Activated T-helper 9 cell treated with anti-CD3 and anti-CD28 coated beads, Interleukin-2, amount 50 U/mL, for 16 hours (primary cell): ENCODE data around the gene TMEM253.

ENCODE experiments used
- DNase-seq: peaks from one replicate; pipeline ENCODE4 v3.0.0-alpha.2; 2020; ENCODE audit warnings: low read depth

TMEM253 gene

DNA sequence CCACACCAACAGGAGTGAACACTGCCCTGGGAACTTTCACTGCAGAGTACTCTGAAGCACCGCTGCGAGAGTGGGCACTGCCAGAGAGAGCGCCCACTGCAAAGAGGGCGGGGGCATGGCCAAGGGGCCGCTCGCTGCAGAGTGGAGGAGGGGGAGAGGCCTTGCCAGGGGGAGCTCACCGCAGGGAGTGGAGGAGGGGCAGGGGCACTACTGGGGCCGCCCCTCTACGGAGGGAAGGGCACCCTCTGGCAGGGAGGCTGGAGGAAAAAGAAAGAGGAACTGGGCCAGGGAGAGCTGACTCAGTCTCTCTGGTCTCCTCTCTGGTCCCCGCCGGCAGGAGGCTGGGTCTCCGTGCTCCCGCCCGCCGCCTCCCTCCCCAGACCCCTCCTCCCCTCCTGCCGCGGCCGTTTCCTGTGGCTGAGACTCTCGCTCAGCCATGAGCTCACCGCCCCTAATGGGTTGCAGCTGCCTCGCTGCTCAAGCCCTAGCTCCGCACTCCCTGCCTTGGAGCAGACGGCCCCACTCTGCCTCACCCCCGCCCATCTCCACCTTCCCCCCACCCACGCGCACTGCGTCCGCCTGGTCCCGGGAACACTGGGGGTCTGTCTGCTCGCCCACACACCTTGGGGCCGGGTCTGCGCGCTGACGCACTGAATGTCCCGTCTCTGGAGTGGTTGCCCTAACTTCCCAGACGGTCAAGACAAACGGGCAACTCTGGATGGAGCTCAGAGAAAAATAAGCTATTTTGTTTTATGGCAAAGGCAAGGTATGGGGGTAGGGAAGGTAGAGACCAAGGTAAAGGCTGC, 29.4 kb upstream of the TMEM253 start:
- no peak for DNase-seq

DNA sequence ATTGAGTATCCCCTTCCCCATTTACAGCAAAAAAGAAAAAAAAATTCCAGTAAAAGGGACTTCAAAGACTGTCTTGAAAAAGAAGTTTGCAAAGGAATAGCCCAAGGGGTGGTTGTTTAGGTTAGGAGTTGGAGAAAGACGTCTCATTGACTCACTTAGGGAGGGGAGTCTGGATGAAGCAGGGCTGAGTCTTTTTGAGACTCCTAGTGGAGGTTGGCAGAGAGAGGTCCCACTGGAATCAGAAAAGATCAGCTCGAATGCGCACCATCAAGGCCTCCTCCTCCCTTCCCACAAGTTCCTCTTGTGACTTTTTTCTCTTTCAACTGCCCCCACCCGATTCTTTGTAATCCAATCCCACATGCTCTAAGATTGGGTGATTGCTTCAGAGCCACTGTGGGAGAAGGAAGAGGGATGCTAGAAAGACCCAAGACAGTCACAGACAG, 28.8 kb upstream of the TMEM253 start:
- no peak for DNase-seq

DNA sequence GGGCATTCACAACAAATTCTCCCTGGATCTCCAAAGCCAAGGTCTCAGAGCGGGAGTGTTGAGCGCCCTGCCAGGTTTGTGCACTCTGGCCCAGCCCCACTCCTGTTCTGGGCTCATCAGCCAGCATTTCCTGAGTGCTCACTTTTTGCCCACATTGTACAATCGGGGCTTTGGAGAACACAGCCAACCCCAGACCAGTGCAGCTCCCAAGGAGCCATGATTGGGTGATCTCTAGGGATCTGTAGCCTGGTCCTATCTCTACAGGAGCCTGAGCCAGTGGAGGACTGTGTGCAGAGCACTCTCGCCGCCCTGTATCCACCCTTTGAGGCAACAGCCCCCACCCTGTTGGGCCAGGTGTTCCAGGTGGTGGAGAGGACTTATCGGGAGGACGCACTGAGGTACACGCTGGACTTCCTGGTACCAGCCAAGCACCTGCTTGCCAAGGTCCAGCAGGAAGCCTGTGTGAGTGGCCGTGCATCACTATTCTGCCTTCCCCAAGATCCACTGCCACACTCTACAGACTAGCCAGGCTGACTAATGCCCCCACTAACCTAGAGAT, 28.0 kb upstream of the TMEM253 start:
- no peak for DNase-seq

DNA sequence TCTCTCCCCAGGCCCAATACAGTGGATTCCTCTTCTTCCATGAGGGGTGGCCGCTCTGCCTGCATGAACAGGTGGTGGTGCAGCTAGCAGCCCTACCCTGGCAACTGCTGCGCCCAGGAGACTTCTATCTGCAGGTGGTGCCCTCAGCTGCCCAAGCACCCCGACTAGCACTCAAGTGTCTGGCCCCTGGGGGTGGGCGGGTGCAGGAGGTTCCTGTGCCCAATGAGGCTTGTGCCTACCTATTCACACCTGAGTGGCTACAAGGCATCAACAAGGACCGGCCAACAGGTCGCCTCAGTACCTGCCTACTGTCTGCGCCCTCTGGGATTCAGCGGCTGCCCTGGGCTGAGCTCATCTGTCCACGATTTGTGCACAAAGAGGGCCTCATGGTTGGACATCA, 26.9 kb upstream of the TMEM253 start:
- no peak for DNase-seq

DNA sequence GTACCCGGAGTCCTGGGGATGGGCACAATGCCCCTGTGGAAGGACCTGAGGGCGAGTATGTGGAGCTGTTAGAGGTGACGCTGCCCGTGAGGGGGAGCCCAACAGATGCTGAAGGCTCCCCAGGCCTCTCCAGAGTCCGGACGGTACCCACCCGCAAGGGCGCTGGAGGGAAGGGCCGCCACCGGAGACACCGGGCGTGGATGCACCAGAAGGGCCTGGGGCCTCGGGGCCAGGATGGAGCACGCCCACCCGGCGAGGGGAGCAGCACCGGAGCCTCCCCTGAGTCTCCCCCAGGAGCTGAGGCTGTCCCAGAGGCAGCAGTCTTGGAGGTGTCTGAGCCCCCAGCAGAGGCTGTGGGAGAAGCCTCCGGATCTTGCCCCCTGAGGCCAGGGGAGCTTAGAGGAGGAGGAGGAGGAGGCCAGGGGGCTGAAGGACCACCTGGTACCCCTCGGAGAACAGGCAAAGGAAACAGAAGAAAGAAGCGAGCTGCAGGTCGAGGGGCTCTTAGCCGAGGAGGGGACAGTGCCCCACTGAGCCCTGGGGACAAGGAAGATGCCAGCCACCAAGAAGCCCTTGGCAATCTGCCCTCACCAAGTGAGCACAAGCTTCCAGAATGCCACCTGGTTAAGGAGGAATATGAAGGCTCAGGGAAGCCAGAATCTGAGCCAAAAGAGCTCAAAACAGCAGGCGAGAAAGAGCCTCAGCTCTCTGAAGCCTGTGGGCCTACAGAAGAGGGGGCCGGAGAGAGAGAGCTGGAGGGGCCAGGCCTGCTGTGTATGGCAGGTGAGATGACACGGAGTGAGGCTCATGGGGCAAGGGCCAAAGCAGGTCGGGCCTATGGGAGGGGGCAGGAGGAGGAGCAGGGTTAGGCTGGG, 26.2 kb upstream of the TMEM253 start:
- DNase-seq = no peak

DNA sequence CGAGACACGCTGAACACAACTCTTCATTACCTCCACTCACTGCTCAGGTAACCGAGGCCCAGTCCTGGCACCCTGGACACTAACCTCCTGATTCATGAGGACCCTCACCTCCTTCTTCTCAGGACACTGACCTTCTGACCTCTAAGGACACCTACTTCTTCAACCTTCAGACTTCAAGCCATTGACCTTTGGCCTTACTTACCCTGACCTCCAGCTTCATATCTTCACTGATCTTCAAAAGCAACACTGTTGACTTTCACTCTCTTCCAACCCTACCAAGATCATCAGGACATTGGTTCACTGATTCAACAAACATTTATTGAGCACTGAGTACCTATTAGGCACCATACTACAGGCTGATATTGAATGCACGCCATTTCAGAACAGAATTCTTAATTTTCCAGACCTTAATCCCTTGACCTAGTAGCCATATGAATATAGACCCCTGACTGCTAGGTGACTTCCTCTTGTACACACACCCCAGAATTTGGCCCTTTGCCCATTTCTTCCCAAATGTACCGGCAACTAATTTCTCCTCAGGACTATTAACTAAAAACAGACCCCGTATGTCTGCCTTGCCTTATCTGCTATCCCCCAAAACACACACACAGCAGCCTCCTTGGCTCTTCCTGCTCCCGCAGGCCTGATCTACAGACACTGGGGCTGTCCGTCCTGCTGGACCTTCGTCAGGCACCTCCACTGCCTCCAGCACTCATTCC, 25.0 kb upstream of the TMEM253 start:
- no peak for DNase-seq

DNA sequence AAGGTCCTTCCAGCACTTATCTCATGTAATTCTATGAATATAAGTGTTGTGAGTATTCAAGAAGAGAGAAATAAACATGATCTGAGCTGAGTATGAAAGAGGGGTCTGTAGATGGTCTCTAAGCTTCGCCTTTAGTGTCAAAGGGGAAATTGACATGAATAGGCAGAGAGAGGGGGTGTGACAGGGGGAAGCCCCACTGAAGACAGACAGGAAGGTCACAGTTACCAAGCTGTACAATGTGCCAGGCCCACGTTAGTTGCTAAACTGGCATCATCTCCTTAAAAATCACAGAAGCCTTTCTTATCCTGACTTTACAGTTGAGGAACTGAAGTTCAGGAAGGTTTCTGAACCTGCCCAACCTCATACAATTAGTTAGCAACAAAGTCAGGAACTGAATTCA, 23.2 kb upstream of the TMEM253 start:
- DNase-seq = no peak

DNA sequence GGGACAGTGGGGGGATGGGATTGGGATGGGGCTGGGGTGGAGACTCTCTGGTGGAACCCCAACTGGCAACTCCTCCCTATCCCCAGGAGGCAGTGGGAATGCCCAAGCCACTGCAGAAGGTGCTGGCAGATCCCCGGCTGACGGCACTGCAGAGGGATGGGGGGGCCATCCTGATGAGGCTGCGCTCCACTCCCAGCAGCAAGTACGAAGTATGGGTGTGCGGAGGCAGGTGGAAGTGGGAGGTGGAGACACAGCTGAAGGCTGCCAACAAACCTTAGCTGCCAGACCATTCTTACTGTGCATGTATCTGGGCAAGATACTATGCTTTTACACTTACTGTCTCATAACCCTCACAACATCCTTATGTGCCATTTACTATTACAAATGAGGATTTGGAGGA, 22.6 kb upstream of the TMEM253 start:
- DNase-seq = no peak

DNA sequence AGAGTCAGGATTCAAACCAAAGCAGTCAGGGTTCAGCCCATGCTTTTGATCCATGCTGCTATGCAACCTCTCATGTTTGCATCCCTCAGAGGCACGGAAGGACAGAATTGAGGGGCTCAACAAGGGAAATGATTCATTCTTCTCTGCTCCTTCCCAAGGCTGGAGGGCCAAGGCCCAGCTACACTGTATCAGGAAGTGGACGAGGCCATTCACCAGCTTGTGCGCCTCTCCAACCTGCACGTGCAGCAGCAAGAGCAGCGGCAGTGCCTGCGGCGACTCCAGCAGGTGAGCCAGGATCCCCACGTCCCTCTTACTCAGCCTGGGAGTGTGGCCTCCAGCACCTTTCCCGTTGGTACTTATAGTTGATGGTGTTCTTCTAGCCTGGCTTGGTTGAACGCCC, 22.1 kb upstream of the TMEM253 start:
- no peak for DNase-seq

DNA sequence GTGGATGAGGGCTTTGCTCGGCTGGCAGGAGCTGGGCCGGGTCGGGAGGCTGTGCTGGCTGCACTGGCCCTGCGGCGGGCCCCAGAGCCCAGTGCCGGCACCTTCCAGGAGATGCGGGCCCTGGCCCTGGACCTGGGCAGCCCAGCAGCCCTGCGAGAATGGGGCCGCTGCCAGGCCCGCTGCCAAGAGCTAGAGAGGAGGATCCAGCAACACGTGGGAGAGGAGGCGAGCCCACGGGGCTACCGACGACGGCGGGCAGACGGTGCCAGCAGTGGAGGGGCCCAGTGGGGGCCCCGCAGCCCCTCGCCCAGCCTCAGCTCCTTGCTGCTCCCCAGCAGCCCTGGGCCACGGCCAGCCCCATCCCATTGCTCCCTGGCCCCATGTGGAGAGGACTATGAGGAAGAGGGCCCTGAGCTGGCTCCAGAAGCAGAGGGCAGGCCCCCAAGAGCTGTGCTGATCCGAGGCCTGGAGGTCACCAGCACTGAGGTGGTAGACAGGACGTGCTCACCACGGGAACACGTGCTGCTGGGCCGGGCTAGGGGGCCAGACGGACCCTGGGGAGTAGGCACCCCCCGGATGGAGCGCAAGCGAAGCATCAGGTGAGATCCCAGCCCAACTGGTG, 19.2 kb upstream of the TMEM253 start:
- no peak for DNase-seq

DNA sequence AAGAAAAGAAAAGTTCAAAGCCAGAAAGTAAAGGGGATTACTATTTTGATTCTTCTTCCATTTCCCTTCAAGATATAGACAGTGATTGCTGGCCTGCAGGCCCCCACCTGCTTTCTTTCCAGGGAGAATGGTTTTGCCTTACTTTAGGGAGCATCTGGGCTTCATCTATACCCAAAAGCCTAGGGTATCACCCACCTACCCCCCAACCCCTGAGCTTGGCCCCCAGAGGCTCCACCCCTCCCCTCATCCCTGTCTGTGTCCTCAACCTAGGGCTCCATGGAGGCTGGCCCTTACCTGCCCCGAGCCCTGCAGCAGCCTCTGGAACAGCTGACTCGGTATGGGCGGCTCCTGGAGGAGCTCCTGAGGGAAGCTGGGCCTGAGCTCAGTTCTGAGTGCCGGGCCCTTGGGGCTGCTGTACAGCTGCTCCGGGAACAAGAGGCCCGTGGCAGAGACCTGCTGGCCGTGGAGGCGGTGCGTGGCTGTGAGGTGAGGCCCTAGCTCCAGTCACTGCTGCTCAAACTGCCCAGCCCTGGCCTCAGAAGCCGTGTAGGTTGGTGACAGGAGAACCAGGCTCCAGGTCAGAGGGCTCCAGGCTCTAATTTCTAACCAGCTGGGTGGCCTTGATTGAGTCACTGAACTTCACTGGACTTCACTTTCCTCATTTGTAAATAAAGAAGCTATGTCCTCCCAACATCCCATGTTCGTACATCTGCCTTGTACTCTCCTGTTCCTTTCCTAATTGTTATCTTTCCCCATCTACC, 17.1 kb upstream of the TMEM253 start:
- DNase-seq = no peak

DNA sequence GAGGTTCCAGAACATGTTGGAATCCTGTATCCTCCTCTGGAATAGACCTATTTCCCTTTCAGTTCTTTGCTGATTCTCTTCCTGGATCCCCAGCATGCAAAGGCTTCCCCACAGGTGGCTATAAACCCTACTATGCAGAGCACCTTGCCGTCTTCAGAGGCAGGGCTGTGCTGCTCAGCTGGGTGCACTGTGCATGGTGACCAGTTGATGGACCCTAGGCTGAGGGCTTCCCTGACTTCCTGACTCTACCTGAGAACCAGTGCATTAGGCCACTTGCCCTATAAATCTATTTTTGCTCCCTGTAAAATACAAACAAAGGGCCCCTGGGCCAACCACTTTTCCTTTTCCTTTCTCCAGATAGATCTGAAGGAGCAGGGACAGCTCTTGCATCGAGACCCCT, 16.5 kb upstream of the TMEM253 start:
- no peak for DNase-seq

DNA sequence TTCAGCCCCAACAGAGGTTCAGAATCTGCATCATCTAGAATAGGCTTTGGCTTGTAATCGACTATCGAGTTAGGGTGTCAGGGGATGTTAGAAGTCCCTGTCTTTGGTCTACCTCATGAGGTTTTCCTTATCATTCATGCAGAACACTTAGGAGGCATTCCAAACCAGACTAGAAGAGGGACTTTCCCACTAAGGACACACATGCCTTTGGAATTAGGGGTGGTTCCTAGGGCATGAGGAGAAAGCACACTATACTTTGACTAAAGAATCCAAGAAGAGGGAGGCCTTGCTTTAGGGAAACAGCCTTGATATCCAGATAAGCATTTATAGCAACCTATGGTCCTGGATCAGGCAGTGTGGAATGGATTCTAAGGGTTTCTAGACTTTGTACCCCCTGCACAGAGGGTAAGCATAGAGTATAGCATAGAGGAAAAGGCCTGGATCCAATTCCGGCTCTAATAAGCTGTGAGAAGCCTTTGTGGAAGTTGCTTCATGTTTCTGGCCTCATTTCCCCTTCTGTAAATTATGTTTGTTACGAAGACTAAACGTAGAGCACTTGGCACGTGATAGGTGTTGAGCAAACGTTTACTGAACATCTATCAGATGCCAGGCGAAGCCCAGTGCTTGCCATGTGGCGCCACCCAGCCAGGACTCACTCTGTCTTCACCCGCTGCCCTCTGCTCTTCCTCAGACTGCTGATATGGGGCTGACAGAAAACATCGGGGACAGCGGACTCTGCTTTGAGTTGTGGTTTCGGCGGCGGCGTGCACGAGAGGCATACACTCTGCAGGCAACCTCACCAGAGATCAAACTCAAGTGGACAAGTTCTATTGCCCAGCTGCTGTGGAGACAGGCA, 15.6 kb upstream of the TMEM253 start:
- no peak for DNase-seq

DNA sequence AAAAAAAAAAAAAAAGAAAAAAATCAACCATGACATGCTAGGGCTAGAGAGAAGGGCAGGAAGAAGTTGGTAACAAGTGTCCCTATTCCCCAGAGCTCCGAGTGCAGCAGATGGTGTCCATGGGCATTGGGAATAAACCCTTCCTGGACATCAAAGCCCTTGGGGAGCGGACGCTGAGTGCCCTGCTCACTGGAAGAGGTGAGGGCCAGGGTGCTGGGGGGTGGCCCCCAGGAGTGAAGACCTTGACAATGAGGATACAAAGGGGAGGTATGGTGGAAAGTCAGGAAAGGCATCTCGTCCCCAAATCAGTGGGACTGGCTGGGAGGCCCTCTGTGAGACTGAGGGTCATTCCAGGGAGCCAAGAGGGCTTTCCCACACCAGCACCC, 14.0 kb upstream of the TMEM253 start:
- no peak for DNase-seq

DNA sequence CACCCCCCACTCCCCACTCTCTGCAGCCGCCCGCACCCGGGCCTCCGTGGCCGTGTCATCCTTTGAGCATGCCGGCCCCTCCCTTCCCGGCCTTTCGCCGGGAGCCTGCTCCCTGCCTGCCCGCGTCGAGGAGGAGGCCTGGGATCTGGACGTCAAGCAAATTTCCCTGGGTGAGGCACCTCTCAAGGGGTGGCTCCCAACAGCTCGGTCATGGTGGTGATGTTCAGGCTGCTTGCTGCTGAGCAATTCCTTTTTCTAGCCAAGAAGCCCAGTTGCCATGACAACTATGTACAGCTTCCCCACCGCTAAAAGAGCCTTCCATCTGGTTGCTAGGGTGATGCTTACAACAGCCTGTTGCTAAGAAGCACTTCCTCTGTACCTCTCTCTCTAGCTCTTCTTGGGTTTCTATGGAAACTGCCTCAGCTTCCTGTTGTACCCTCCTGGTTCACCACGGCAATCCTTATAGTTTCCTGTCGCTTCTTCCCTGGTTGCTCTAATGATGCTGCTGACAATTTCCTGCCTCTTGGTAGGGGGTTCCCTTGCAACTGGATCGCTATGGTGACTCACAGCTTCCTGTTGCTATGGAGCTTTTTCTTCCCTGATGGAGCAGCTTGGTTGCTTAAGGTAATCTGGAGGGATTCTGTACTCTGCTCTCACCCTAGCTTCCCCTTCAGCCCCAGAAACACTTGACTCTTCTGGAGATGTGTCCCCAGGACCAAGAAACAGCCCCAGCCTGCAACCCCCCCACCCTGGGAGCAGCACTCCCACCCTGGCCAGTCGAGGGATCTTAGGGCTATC, 13.4 kb upstream of the TMEM253 start:
- no peak for DNase-seq

DNA sequence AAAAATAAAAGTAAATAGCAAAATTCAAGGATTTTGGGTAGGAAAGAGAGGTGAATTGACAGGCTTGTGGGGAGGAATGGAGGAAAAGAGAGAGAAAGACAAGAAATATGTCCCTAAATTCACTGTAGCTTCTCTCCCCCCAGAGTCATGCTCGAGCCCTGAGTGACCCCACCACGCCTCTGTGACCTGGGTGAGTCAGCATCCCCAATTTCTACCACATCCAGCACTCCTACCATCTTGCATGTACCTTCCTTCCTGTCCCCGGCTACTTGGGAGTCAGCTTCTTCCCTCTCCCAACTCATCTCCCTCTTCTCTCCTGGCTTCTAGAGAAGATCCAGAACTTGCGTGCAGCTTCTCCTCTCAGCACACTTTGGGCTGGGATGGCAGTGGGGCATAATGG, 12.2 kb upstream of the TMEM253 start:
- DNase-seq = no peak

DNA sequence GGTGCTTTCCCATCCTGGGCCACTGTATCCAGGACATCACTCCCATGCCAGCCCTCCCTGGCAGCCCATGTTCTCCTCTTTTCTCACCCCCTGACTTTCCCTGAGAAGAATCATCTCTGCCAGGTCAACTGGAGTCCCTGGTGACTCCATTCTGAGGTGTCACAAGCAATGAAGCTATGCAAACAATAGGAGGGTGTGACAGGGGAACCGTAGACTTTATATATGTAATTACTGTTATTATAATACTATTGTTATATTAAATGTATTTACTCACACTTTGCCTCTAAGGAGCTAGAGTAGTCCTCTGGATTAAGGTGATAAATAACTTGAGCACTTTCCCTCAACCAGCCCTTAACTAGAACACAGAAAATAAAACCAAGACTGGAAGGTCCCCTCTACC, 11.6 kb upstream of the TMEM253 start:
- no peak for DNase-seq

DNA sequence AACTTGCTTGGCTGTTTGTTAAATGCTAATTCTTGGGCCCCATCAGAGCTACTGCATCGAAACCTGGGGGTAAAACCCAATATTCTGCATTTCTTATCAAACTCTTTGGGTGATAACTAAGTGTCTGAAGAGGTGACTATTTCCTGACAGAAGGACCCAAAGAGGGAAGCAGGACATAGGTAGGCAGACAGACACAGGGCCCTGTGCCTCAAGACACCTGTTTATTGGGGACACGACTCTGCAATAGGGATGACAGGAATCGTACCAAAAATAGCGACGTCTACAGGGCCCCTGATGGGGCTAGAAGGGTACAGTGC, 11.0 kb upstream of the TMEM253 start:
- no peak for DNase-seq

DNA sequence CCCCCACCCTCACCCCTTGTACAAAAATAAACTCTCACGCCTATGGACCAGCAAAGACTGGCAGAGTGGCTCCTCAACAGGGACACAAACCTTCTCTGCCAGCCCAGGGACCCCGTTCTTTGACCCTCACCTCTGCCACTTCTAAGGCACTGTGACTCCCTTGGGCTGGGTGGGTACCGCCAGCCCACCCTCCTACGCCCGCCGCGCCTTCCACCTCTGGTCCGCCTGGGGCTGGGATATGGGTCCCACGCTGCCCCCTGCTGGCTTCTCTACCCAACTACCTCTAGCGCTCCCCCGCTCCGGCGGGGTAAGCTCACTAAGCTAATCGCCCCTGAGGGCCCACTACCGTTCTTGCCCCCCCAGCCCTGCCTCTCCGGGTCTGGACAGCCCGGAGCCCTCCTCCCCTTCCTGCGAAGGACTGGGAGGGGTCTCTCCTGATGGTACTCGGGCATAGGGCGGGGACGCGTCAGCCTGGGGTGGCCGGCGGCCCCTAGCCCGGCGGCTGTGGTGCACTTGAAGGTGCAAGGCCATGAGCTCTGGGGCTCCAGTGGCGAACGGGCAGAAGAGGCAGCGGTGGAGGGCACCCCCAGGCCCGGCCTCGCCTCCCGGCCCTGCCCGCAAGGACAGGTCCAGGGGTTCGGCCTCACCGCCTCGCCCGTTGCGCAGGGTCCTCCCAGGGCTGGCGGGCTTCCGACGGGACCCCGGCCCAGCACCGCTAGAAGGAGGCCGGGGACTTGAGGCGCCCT, 10.5 kb upstream of the TMEM253 start:
- no peak for DNase-seq
